ENCODE results near the gene LRSAM1.

LRSAM1 gene

DNA sequence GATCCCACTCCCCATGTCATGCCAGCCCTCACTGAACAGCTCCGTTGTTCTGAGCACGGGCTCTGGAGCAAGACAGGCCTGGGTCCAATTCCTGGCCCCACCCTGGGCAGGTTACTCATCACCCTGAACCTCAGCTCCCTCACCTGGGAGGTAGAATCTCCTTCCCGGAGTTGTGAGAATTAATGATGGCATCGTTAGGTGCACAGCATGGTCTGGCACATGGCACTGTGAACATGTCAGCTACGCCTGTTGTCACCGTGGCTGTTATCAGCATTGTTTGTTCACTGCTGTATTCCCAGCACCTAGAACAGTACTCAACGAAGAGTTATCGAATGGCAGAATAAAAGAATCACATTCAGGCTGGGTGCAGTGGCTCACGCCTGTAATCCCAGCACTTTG is 43.0 kb downstream of the LRSAM1 start:
- Histone ChIP-seq H3K9ac (ENCODE audit: low read length) (no peak overlapping the region), H3K4me3 (ENCODE audit: low read depth, low read length) (no peak overlapping the region), H4K8ac (ENCODE audit: low read depth, low read length) (no peak overlapping the region), H4K91ac (ENCODE audit: low read depth, low read length) (no peak overlapping the region), H3K79me2 (ENCODE audit: control insufficient read depth, insufficient read depth, low read length, poor library complexity) (no peaks in the 10 kb centered on the region), H2BK5ac (ENCODE audit: low read depth, low read length, poor library complexity) (no peak overlapping the region), H3K4ac (ENCODE audit: low read depth, low read length) (no peak overlapping the region), H3K36me3 (ENCODE audit: control insufficient read depth in 1 of 2, insufficient read depth in 2 of 2, low read length in 2 of 2) (peaks cover 43 to 52% of the 10 kb centered on the region in 2 experiments), H3K27ac (ENCODE audit: low read depth, low read length) (no peak overlapping the region), H3K79me1 (ENCODE audit: low read length) (no peaks in the 10 kb centered on the region), H3K27me3 (ENCODE audit: insufficient read depth, low read length) (no peaks in the 10 kb centered on the region), H3K23ac (ENCODE audit: low read length) (no peak overlapping the region), H4K12ac (ENCODE audit: low read depth, low read length) (no peak overlapping the region), H2BK120ac (ENCODE audit: insufficient read depth, low read length, poor library complexity) (no peak overlapping the region), H3K14ac (ENCODE audit: low read length) (no peak overlapping the region), H2AK5ac (ENCODE audit: low read length) (no peak overlapping the region), H2AFZ (ENCODE audit: insufficient read depth, low read length, poor library complexity) (no peak overlapping the region), H2BK12ac (ENCODE audit: low read length) (no peak overlapping the region), H3K4me2 (ENCODE audit: low read length) (no peak overlapping the region), H3K18ac (ENCODE audit: low read length) (no peak overlapping the region), H3K4me1 (ENCODE audit: control insufficient read depth in 1 of 2, insufficient read depth in 2 of 2, low read length in 2 of 2) (peaks cover 0 to 10% of the 10 kb centered on the region in 2 experiments), H3K9me3 (ENCODE audit: insufficient read depth, low read depth, low read length) (no peaks in the 10 kb centered on the region)
- DNase-seq = no peak
- no CpG with 5 or more reads among the region's 9 CpGs for WGBS (ENCODE audit: extremely low coverage, insufficient coverage, insufficient read length)

GRCh38 chr9:127495884-127496555 is 44.7 kb downstream of the LRSAM1 start:
- H4K12ac ChIP-seq (ENCODE audit: low read depth, low read length) = no peak overlapping the region
- no peak overlapping the region for H2AFZ ChIP-seq (ENCODE audit: insufficient read depth, low read length, poor library complexity)
- H2BK5ac ChIP-seq (ENCODE audit: low read depth, low read length, poor library complexity) = no peak overlapping the region
- no peak overlapping the region for H3K9ac ChIP-seq (ENCODE audit: low read length)
- H3K79me2 ChIP-seq (ENCODE audit: control insufficient read depth, insufficient read depth, low read length, poor library complexity) = no peaks in the 10 kb centered on the region
- H3K9me3 ChIP-seq (ENCODE audit: insufficient read depth, low read depth, low read length) = no peaks in the 10 kb centered on the region
- no peaks in the 10 kb centered on the region for H3K79me1 ChIP-seq (ENCODE audit: low read length)
- H2AK5ac ChIP-seq (ENCODE audit: low read length) = no peak overlapping the region
- no peak overlapping the region for H3K4me3 ChIP-seq (ENCODE audit: low read depth, low read length)
- H3K4ac ChIP-seq (ENCODE audit: low read depth, low read length) = no peak overlapping the region
- no peak for DNase-seq
- no peaks in the 10 kb centered on the region for H3K27me3 ChIP-seq (ENCODE audit: insufficient read depth, low read length)
- no peak overlapping the region for H3K23ac ChIP-seq (ENCODE audit: low read length)
- no peak overlapping the region for H2BK12ac ChIP-seq (ENCODE audit: low read length)
- WGBS (ENCODE audit: extremely low coverage, insufficient coverage, insufficient read length) = no CpG with 5 or more reads among the region's 14 CpGs
- no peak overlapping the region for H3K18ac ChIP-seq (ENCODE audit: low read length)
- no peak overlapping the region for H3K14ac ChIP-seq (ENCODE audit: low read length)
- peaks cover 45 to 52% of the 10 kb centered on the region in 2 experiments for H3K36me3 ChIP-seq (ENCODE audit: control insufficient read depth in 1 of 2, insufficient read depth in 2 of 2, low read length in 2 of 2)
- no peak overlapping the region for H4K8ac ChIP-seq (ENCODE audit: low read depth, low read length)
- peaks cover 0 to 10% of the 10 kb centered on the region in 2 experiments for H3K4me1 ChIP-seq (ENCODE audit: control insufficient read depth in 1 of 2, insufficient read depth in 2 of 2, low read length in 2 of 2)
- H2BK120ac ChIP-seq (ENCODE audit: insufficient read depth, low read length, poor library complexity) = no peak overlapping the region
- H3K4me2 ChIP-seq (ENCODE audit: low read length) = no peak overlapping the region
- no peak overlapping the region for H4K91ac ChIP-seq (ENCODE audit: low read depth, low read length)
- no peak overlapping the region for H3K27ac ChIP-seq (ENCODE audit: low read depth, low read length)

DNA sequence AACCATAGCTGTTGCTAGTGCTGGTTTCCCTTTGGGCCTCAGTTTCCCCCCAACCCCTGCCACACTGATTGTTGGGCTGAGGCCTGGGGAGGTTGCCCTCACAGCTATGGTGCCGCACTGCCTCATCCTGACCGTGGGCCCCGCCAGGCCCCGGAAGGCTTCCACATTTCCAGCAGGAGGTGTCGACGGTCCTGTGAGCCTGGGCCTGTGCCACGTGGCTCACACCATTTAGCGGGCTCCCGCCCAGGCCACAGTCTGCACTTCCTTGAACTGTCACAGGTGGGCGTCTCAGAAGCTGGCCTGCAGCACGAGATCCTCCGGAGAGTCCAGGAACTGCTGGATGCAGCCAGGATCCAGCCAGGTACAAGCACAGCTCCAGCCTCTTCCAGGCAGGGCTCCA is 45.7 kb downstream of the LRSAM1 start:
- H3K79me1 ChIP-seq (ENCODE audit: low read length) = no peaks in the 10 kb centered on the region
- no peak overlapping the region for H3K18ac ChIP-seq (ENCODE audit: low read length)
- no peak overlapping the region for H3K4ac ChIP-seq (ENCODE audit: low read depth, low read length)
- no peak overlapping the region for H3K9ac ChIP-seq (ENCODE audit: low read length)
- H2BK12ac ChIP-seq (ENCODE audit: low read length) = no peak overlapping the region
- H2AK5ac ChIP-seq (ENCODE audit: low read length) = no peak overlapping the region
- H3K4me1 ChIP-seq (ENCODE audit: control insufficient read depth in 1 of 2, insufficient read depth in 2 of 2, low read length in 2 of 2) = peaks cover 0 to 10% of the 10 kb centered on the region in 2 experiments
- peaks cover 44 to 45% of the 10 kb centered on the region in 2 experiments for H3K36me3 ChIP-seq (ENCODE audit: control insufficient read depth in 1 of 2, insufficient read depth in 2 of 2, low read length in 2 of 2)
- no peak overlapping the region for H2BK120ac ChIP-seq (ENCODE audit: insufficient read depth, low read length, poor library complexity)
- no peak overlapping the region for H4K91ac ChIP-seq (ENCODE audit: low read depth, low read length)
- H3K23ac ChIP-seq (ENCODE audit: low read length) = no peak overlapping the region
- H3K4me2 ChIP-seq (ENCODE audit: low read length) = no peak overlapping the region
- H3K79me2 ChIP-seq (ENCODE audit: control insufficient read depth, insufficient read depth, low read length, poor library complexity) = no peaks in the 10 kb centered on the region
- H3K27ac ChIP-seq (ENCODE audit: low read depth, low read length) = no peak overlapping the region
- H3K27me3 ChIP-seq (ENCODE audit: insufficient read depth, low read length) = no peaks in the 10 kb centered on the region
- no peak overlapping the region for H4K8ac ChIP-seq (ENCODE audit: low read depth, low read length)
- no peak overlapping the region for H3K14ac ChIP-seq (ENCODE audit: low read length)
- H4K12ac ChIP-seq (ENCODE audit: low read depth, low read length) = no peak overlapping the region
- no peaks in the 10 kb centered on the region for H3K9me3 ChIP-seq (ENCODE audit: insufficient read depth, low read depth, low read length)
- no peak overlapping the region for H2AFZ ChIP-seq (ENCODE audit: insufficient read depth, low read length, poor library complexity)
- no CpG with 5 or more reads among the region's 12 CpGs for WGBS (ENCODE audit: extremely low coverage, insufficient coverage, insufficient read length)
- no peak for DNase-seq
- no peak overlapping the region for H2BK5ac ChIP-seq (ENCODE audit: low read depth, low read length, poor library complexity)
- H3K4me3 ChIP-seq (ENCODE audit: low read depth, low read length) = no peak overlapping the region

DNA sequence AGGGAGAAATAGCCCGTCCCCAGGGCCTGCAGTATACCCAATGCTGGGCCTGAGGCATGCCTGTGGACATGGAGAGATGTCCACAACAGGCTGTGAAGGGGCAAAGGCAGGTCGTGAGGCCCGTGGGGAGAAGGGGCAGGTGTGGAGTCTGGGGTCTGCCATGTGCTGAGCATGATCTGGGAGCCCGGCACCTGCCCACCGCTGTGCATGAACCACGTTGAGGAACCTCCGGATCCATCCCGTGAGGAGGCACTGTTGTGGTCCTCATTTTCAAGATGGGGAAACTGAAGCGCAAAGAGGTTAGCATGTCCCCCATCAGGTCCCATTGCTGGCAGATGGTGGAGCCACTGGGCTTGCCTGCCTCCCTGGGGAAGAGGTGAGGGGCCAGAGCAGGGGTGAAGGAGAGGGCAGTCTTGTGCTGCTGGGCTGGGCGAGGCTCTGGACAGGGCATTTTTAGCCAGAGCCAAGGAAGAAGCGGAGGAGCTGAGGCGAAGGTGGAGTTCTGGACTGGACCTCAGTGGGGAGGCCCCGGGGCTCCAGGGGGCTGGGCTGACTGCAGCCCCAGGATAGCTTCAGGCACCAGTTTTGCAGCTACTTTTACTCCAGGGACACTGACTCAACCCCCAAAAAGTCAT is 46.5 kb downstream of the LRSAM1 start:
- Histone ChIP-seq H3K79me2 (ENCODE audit: control insufficient read depth, insufficient read depth, low read length, poor library complexity) (no peaks in the 10 kb centered on the region), H4K8ac (ENCODE audit: low read depth, low read length) (no peak overlapping the region), H3K9ac (ENCODE audit: low read length) (no peak overlapping the region), H3K4ac (ENCODE audit: low read depth, low read length) (no peak overlapping the region), H3K18ac (ENCODE audit: low read length) (no peak overlapping the region), H3K4me1 (ENCODE audit: control insufficient read depth in 1 of 2, insufficient read depth in 2 of 2, low read length in 2 of 2) (peaks cover 0 to 10% of the 10 kb centered on the region in 2 experiments), H2AFZ (ENCODE audit: insufficient read depth, low read length, poor library complexity) (no peak overlapping the region), H3K27ac (ENCODE audit: low read depth, low read length) (no peak overlapping the region), H3K4me2 (ENCODE audit: low read length) (no peak overlapping the region), H3K36me3 (ENCODE audit: control insufficient read depth in 1 of 2, insufficient read depth in 2 of 2, low read length in 2 of 2) (peaks cover 40 to 45% of the 10 kb centered on the region in 2 experiments), H3K9me3 (ENCODE audit: insufficient read depth, low read depth, low read length) (no peaks in the 10 kb centered on the region), H4K91ac (ENCODE audit: low read depth, low read length) (no peak overlapping the region), H2AK5ac (ENCODE audit: low read length) (no peak overlapping the region), H3K14ac (ENCODE audit: low read length) (no peak overlapping the region), H4K12ac (ENCODE audit: low read depth, low read length) (no peak overlapping the region), H3K27me3 (ENCODE audit: insufficient read depth, low read length) (no peaks in the 10 kb centered on the region), H3K23ac (ENCODE audit: low read length) (no peak overlapping the region), H2BK120ac (ENCODE audit: insufficient read depth, low read length, poor library complexity) (no peak overlapping the region), H2BK5ac (ENCODE audit: low read depth, low read length, poor library complexity) (no peak overlapping the region), H2BK12ac (ENCODE audit: low read length) (no peak overlapping the region), H3K79me1 (ENCODE audit: low read length) (no peaks in the 10 kb centered on the region), H3K4me3 (ENCODE audit: low read depth, low read length) (no peak overlapping the region)
- no CpG with 5 or more reads among the region's 13 CpGs for WGBS (ENCODE audit: extremely low coverage, insufficient coverage, insufficient read length)
- DNase-seq = no peak
